ENCODE data around the gene IL24. TPM values are rescaled to one million over a fixed set of nuclear protein-coding genes. Genes with fewer than 3 reads are reported as not detected.

IL24 gene
- total and polyA plus RNA-seq, 8 donors, result not detected

DNA sequence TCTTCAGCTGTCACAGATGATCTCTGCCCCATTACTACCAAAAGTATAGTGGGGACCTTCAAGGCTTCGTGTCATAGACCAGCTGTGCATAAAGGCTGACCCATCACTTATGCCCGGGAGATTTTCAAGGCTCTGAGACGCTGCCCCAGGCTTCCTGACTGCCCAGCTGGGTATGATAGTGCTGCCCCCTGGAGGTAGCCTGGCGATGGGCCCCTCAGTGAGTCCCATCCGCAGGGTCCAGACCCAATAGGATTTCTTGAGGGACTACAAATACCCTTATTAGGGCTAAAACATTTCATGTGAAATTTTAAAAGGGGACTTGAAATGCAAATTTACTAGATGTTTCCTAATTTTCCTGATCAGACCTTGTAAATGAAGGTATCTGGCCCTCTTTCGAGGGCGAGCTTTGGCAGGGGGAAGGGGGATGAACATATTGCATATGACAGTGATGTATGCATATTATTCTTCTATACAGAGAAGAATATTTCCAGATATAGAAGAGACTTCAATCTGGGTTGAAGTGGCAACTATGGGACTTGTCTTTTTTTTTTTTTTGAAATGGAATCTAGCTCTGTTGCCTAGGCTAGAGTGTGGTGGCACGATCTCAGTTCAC is 36.2 kb downstream of the IL24 start:
- intact Hi-C loops (cut with DNase I), result no loop called here
- TF ChIP-seq, protein P1, sequence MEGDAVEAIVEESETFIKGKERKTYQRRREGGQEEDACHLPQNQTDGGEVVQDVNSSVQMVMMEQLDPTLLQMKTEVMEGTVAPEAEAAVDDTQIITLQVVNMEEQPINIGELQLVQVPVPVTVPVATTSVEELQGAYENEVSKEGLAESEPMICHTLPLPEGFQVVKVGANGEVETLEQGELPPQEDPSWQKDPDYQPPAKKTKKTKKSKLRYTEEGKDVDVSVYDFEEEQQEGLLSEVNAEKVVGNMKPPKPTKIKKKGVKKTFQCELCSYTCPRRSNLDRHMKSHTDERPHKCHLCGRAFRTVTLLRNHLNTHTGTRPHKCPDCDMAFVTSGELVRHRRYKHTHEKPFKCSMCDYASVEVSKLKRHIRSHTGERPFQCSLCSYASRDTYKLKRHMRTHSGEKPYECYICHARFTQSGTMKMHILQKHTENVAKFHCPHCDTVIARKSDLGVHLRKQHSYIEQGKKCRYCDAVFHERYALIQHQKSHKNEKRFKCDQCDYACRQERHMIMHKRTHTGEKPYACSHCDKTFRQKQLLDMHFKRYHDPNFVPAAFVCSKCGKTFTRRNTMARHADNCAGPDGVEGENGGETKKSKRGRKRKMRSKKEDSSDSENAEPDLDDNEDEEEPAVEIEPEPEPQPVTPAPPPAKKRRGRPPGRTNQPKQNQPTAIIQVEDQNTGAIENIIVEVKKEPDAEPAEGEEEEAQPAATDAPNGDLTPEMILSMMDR (IDR thresholded peaks at IDR 0.05), result peak; percentile 33 to 43 (median 40)
- ATAC-seq, result peak in 3 of 4 donors; percentile 40 to 58 (median 46)
- Histone ChIP-seq H3K36me3 (no peaks in the 10 kb centered on the region), H3K4me3 (no peak overlapping the region), H3K27ac (no peak overlapping the region), H3K9me3 (no peaks in the 10 kb centered on the region), H3K27me3 (no peaks in the 10 kb centered on the region), H3K4me1 (no peaks in the 10 kb centered on the region)
- no peak for FAIRE-seq
- 65% methylated on average over 8 of the region's 8 CpGs for WGBS, 2 donors
- DNase-seq, result peak in 2 of 6 donors; percentile 31 to 46

DNA sequence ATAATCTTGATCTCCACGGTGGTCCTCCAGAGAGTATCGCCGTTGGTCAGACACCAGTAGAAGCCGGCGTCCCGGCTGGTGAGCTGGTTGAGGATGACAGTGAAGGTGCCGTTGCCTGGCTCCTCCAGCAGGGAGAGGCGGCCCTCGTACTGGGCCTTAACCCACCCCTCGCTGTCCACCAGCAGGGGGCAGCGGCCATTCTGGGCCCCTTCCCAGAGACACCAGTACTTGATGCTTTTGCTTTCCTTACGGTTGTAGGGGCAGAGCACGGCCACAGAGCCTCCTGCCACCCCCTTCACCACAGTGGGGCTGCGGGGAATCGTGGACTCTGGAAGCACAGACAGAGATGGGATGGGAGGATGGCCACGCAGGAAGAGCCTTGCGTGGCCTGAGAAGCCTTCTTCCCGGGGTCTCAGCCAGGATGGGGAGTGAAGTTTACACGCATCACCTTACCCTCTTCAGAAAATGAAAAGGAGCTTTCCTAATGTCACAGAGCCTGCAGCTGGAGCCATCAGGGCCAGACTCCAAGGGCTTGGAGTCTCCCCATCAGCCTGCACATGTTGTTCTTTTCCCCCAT is 38.3 kb downstream of the IL24 start:
- FAIRE-seq (no peak), DNase-seq (peak; percentile 49 to 91 (median 66)), ATAC-seq (peak; percentile 69 to 96 (median 89))
- TF ChIP-seq, protein P1 (IDR thresholded peaks at IDR 0.05), result peak; percentile 60 to 83 (median 74)
- Histone ChIP-seq H3K9me3 (no peaks in the 10 kb centered on the region), H3K36me3 (no peaks in the 10 kb centered on the region), H3K4me1 (no peaks in the 10 kb centered on the region), H3K27me3 (no peaks in the 10 kb centered on the region), H3K27ac (no peak overlapping the region), H3K4me3 (no peak overlapping the region)
- WGBS, 2 donors, result 41 to 45% methylated on average over 19 of the region's 19 CpGs
- intact Hi-C loops (cut with DNase I), result loop anchor here in 1 of 3 donors (5.0 kb wide), 1 partner anchor 42 kb away; no protein-coding TSS in a partner anchor

GRCh38 chr1:206937425-206937824 is 40.2 kb downstream of the IL24 start:
- DNase-seq, result no peak
- Histone ChIP-seq H3K4me3 (no peak overlapping the region), H3K36me3 (no peaks in the 10 kb centered on the region), H3K9me3 (no peaks in the 10 kb centered on the region), H3K27me3 (no peaks in the 10 kb centered on the region), H3K27ac (no peak overlapping the region), H3K4me1 (peaks cover 0 to 18% (median 8%) of the 10 kb centered on the region in 3 donors)
- no peak for ATAC-seq
- FAIRE-seq, result no peak
- intact Hi-C loops (cut with DNase I), result loop anchor here in 1 of 3 donors (5.0 kb wide), 1 partner anchor 40 kb away; no protein-coding TSS in a partner anchor
- TF ChIP-seq, protein P1 (IDR thresholded peaks at IDR 0.05), result no peak
- 85 to 91% methylated on average over 6 of the region's 6 CpGs for WGBS, 2 donors

DNA sequence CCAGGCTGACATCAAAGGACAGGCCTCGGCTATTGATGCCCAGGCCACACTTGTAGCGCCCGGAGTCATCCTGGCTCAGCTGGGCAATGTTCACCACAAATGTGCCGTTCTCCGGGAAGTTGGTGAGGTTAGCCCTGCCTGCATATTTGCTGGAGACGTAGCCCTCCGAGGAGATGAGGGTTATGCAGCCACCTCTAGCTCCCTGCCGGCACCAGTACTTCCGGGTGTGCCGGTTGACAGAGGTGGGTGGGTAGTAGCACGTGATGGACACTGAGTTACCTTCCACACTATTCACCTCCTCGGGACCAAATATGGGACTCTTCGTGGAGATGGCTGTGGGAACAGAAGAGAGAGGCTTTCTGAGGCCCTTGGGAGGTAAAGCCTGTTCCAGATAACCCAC is 41.9 kb downstream of the IL24 start:
- TF ChIP-seq, protein P1 (IDR thresholded peaks at IDR 0.05), result no peak
- Histone ChIP-seq H3K9me3 (no peaks in the 10 kb centered on the region), H3K4me3 (no peak overlapping the region), H3K27me3 (no peaks in the 10 kb centered on the region), H3K36me3 (no peaks in the 10 kb centered on the region), H3K4me1 (peaks cover 0 to 29% (median 8%) of the 10 kb centered on the region in 3 donors), H3K27ac (no peak overlapping the region)
- WGBS, 2 donors, result 90 to 91% methylated on average over 13 of the region's 13 CpGs
- ATAC-seq (no peak), FAIRE-seq (no peak), DNase-seq (no peak)
- intact Hi-C loops (cut with DNase I), result loop anchor here in 1 of 3 donors (5.0 kb wide), 1 partner anchor 38 kb away; no protein-coding TSS in a partner anchor

Measured in pancreas (tissue), 10 donors.